Neural crest cell (in vitro differentiated cells): ENCODE data around the gene GNGT2. TPM values are rescaled to one million over a fixed set of nuclear protein-coding genes. Genes with fewer than 3 reads are reported as not detected.

Experiments used
- DNase-seq: peaks from one replicate; pipeline ENCODE4 v3.0.0; 2021; ENCODE audit warnings: low read depth, mixed read lengths, low spot score
- H3K27ac Mint-ChIP-seq: one replicate; pipeline ENCODE4 v1.8.0; 2021; ENCODE audit warnings: mild to moderate bottlenecking, mixed read lengths; ENCODE audit not compliant: unreplicated experiment
- H3K27me3 Mint-ChIP-seq: 2 replicates; pipeline ENCODE4 v1.8.0; 2021; ENCODE audit warnings: low read depth, mild to moderate bottlenecking, mixed read lengths
- H3K36me3 Mint-ChIP-seq: 2 replicates; pipeline ENCODE4 v1.8.0; 2021; ENCODE audit warnings: low read depth, mild to moderate bottlenecking, mixed read lengths
- H3K4me1 Mint-ChIP-seq: 2 replicates; pipeline ENCODE4 v1.8.0; 2021; ENCODE audit warnings: mixed read lengths
- H3K4me3 Mint-ChIP-seq: one replicate; pipeline ENCODE4 v1.8.0; 2021; ENCODE audit warnings: mild to moderate bottlenecking, mixed read lengths
- H3K9me3 Mint-ChIP-seq: 2 replicates; pipeline ENCODE4 v1.8.0; 2021; ENCODE audit warnings: mixed read lengths
- CTCF ChIP-seq: fragments of 200-600 bp; sonication (generic); conservative IDR thresholded peaks from 2 replicates; pipeline ENCODE4 v1.5.0; 2021; ENCODE audit warnings: antibody characterized with exemption, mild to moderate bottlenecking
- total RNA-seq: library from RNA; stranded (reverse); gene quantifications from 2 replicates; pipeline ENCODE4 v1.2.1, GENCODE V29; 2021

GNGT2 gene
- total RNA-seq, 1 donor from 2014 or later = not detected

DNA sequence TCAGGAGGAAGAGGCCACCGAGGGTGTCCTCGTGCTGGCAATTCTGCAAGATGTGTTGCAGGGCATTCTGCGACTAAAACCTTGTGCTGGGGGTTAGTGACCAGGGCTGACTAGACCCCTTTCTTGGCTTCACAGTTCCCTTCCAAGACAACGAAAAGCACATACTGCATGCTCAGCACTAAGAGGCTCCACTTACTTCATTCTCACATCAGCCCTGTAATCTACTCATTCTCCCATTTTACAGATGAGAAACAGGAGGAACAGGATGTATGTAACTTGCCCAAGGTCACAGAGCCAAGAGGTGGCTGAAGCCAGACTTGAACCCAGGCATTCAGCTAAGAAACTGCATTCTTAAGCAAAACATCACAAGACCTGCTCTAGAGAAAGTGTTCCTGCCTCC, 25.5 kb upstream of the GNGT2 start:
- Mint-ChIP-seq H3K27ac (no peak overlapping the region), H3K4me1 (peaks cover 4% of the 10 kb centered on the region), H3K9me3 (no peaks in the 10 kb centered on the region), H3K36me3 (no peaks in the 10 kb centered on the region), H3K4me3 (no peak overlapping the region), H3K27me3 (peaks cover 42% of the 10 kb centered on the region)
- DNase-seq = no peak
- no peak for TF ChIP-seq CTCF

DNA sequence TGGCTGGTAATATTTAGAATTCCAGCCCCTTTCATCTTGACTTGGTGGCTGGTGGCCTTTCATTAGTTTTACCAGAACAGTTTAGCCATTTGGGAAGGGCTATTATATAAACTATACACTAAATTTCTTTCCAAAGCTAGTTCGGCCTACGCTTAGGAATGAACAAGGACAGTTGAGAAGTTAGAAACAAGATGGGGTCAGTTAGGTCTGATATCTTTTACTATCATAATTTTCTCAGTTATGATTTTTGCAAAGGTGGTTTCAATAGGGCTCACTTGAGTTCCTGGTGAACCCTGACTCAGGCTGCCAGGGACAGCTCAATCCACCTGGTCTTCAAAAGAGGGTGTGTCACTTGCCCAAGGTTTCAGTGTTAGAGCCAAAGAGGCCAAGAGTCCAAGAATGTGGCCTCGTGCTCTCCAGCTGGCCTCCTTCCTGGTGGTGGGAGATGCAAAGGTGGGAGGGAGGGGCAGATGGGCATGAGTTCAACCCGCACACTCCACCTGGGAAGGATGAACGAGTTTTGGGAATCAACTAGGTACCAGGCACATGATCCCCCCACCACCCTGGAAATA, 24.2 kb upstream of the GNGT2 start:
- Mint-ChIP-seq H3K27me3 (peaks cover 53% of the 10 kb centered on the region), H3K9me3 (no peaks in the 10 kb centered on the region), H3K27ac (no peak overlapping the region), H3K4me1 (peaks cover 6% of the 10 kb centered on the region), H3K36me3 (no peaks in the 10 kb centered on the region), H3K4me3 (no peak overlapping the region)
- no peak for TF ChIP-seq CTCF
- no peak for DNase-seq

DNA sequence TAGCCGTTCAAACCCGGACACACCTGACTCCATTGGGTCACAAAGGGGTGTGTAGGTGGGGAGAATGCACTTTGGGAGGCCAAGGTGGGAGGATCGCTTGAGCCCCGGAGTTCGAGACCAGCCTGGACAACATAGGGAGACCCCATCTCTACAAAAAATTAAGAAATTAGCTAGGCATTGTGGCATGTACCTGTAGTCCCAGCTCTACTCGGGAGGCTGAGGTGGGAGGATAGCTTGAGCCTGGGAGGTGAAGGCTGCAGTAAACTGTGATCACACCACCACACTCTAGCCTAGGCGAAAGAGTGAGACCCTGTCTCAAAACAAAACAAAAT, 21.2 kb upstream of the GNGT2 start:
- Mint-ChIP-seq H3K27ac (no peak overlapping the region), H3K4me1 (peaks cover 8% of the 10 kb centered on the region), H3K4me3 (peak overlapping the region; percentile 78), H3K36me3 (no peaks in the 10 kb centered on the region), H3K9me3 (no peaks in the 10 kb centered on the region), H3K27me3 (peaks cover 74% of the 10 kb centered on the region)
- no peak for DNase-seq
- TF ChIP-seq CTCF = no peak

DNA sequence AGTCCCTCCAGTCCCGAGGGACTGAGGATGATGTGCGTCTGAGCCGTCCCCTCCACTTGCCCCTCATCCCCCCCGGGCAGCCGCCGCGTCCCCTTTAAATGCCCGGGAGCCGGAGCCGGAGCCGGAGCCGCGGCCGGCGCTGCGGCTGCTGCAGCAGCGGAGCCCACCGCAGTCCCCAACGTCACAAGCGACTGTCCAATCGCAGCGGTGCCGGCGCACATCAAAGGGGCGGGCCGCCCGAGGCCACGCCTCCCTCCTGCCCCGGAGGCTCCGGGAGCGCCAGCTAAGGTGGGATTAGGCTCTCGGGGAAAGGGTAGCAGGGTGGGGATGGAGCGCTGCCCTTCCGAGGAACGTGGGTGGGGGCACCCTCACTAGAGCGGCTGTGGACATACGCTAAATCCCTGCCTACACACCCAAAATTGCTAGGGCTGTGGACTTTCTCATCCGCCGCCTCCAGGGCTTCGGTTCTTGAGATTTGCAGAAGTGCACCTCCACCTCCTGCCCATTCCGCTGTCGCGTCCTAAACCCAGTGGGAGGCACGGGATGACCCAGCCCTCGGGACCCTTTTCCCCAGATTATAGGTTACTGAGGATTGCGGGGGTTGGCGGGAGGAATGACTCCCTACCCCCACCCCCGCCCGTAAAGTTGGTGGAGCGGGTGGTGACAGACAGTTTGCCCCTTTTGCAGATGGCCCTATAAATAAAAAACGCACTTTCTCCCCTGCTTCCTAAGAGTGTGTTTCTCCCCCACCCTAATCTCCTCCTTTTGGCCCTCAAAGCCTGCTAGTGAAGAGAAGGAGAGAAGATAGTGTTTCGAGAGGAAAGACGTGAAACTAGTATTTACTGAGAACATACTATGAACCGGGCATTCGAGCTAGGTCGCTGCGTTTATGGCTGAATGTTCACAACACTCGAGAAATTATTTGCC, 20.5 kb upstream of the GNGT2 start, which contains the start of gene PHOSPHO1:
PHOSPHO1 (minus strand) TSS at position 152 of the 927 bp plus-strand sequence. CDS start 4,096 bp downstream, outside the sequence.
- Mint-ChIP-seq H3K4me3 (peak within 1 kb of the TSS; percentile 78), H3K9me3 (no peaks in the 10 kb centered on the region), H3K27me3 (peaks cover 80% of the 10 kb centered on the region), H3K27ac (no peak within 1 kb of the TSS), H3K36me3 (no peaks in the 10 kb centered on the region), H3K4me1 (peaks cover 8% of the 10 kb centered on the region)
- DNase-seq = peak; percentile 84
- no peak for TF ChIP-seq CTCF

- Mint-ChIP-seq H3K4me3 (peak overlapping the region; percentile 78), H3K27me3 (peaks cover 83% of the 10 kb centered on the region), H3K9me3 (no peaks in the 10 kb centered on the region), H3K36me3 (no peaks in the 10 kb centered on the region), H3K27ac (no peak overlapping the region), H3K4me1 (peaks cover 8% of the 10 kb centered on the region)
- DNase-seq = no peak
- no peak for TF ChIP-seq CTCF
These were observed 19.6 kb upstream of the GNGT2 start for GRCh38 chr17:49229805-49230600.
